NCI-H69 (cell line): ENCODE results near the gene GJB5.
"Not testable (repeated sequence)": the region's sequence is repeated elsewhere in the genome, so short reads cannot be mapped to it uniquely, and the experiment has no call there.

ENCODE experiments used
- DNase-seq: peaks from one replicate; lab custom pipeline; 2025; lab: John Stamatoyannopoulos, UW

The GJB5 gene

DNA sequence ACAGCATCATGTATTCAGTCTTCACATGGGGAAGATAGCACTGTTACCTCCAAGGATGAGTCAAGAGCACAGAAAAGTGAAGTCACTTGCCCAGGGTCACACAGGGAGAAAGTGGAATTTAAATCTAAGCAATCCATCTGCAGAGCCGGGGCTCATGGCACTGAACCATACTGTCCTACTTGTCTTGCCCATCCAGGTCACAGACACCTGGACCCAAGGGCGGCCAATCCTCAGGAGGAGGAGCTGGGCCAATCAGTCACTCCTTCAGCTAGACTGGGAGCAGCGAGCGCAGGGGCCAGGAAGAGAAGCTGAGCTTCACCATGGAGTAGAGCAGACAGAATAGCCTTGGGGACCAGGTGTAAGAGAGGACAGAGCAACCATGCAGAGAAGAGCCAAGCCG, 9.2 kb upstream of the GJB5 start:
- DNase-seq, result no peak

- DNase-seq, result no peak
Measured at GRCh38 chr1:34746101-34746500, 8.7 kb upstream of the GJB5 start.

DNA sequence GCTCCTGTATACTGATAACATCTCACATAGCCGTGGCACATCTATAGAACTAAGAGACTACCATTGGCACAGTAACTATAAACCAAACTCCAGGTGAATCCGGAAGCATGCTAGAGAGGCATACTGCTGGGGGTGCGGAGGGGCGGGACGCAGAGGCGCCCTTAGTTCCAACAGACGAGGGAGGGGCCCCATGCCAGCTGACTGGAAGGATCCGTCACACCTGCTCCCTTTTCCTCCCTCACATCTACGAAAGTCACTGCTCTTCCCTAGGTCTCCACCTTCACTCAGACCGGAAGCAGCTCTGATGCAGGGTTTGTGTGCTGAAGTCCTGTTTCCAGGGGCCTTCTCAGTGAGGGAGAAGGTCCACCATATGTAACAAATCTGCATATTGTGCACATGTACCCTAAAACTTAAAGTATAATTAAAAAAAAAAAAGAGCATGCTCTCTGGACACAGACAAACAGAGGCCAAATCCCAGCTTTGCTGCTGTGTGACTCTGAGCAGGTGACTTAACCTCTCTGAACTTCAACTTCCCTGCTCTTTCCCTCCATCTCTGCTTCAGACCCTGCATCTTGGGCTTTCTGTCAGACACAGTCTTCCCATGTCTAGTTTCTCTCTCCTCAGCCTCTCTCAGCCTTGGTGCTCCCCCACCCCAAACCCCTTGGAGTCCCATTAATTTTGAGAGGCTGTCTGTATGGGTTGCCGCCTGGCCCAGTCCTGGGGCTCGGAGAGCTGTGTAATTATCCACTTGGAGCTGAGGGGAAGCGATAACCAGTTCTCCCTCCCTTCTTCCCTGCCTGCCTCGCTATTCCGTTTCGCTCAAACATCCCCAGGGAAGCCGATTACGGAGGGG, 7.8 kb upstream of the GJB5 start:
- DNase-seq, result no peak

DNA sequence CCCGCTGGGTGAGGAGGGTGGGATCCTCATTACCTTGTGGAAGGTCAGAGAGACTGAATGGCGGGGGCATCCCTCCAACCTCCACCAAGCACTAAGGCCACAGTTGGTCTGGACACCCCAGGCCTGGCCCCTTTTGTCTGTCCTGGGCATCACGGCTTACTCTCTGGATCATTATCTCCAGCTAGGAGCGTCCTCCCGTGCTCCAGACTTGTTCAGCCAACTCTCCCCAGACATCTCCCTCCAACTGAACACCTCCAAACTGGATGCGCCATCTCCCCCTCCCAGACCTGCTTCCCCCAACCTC, 7.3 kb upstream of the GJB5 start:
- DNase-seq, result no peak

DNA sequence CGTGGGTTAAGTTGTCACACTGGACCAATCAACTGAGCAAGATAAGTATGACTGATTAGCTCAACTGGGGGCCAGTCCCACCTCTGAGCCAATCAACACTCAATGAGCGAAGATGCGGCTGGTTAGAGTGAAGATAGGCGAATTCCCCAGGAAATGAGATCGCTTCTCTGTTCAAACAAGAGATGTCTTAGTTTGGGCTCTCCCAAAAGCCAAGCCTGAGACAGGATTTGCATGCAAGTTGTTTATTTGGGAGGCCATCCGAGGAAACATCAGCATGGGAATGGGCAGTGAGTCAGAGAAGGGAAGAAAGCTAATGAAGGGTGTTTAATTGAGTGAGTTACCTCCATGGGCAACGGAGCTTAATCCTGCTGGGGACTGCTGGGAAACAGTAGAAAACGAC, 4.9 kb upstream of the GJB5 start:
- no peak for DNase-seq

DNA sequence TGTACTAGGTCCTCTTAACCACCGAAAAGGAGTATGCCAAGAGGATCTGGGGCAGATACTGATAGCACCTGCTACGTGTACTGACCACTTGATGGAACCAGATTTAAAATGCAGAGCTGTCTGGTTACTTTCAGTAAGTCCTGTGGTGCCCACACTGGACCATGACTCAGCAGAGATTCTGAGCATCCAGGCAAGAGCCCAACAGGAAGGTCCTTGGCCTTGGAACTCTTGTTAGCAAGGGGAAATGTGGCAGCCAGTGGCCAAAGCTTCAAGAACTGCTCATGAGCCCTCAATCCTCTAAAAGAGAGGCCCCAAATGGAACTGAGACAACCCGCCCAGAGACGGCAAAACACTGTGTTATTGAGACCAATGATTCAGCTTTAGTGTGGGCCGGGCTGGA, 4.2 kb upstream of the GJB5 start:
- DNase-seq, result no peak

DNA sequence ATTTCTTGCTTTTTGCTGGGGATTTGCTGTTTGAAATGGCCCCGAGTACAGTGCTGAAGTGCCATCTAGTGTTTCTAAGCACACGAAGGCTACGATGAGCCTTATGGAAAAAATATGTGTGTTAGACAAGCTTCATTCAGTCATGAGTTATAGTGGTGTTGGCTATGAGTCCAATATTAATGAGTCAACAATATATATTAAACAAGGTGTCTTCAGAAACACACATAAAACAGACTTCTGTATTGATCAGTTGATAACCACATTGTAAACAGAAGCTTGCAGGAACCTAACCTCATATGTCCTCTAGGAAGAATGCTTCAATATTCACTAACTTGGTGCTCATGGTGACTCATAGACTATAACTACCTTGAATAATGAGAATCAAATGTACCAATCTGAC, 1.7 kb upstream of the GJB5 start:
- DNase-seq, result no peak

DNA sequence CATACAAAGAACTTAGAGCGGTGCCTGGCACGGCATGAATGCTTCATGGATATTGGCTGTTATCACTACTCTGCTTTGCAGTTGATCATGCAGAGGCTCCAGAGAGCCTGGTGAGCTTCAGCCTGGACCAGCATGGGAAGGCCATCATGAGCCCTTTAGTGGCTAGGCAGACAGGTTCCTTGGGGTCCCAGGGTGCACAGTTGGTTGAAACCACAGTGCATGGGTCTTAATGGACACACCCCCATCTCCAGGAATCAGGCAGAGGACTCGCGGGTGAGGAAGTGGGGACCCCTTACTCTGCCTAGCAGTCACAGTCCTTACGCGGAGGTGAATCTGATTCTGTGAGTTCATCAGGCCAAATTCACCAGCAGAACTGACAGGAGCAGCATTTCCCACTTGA, 1.1 kb downstream of the GJB5 start:
- no peak for DNase-seq

- DNase-seq, result no peak
Measured at GRCh38 chr1:34757386-34757785, 2.5 kb downstream of the GJB5 start.

GRCh38 chr1:34758751-34759150, 3.9 kb downstream of the GJB5 start:
- no peak for DNase-seq

DNA sequence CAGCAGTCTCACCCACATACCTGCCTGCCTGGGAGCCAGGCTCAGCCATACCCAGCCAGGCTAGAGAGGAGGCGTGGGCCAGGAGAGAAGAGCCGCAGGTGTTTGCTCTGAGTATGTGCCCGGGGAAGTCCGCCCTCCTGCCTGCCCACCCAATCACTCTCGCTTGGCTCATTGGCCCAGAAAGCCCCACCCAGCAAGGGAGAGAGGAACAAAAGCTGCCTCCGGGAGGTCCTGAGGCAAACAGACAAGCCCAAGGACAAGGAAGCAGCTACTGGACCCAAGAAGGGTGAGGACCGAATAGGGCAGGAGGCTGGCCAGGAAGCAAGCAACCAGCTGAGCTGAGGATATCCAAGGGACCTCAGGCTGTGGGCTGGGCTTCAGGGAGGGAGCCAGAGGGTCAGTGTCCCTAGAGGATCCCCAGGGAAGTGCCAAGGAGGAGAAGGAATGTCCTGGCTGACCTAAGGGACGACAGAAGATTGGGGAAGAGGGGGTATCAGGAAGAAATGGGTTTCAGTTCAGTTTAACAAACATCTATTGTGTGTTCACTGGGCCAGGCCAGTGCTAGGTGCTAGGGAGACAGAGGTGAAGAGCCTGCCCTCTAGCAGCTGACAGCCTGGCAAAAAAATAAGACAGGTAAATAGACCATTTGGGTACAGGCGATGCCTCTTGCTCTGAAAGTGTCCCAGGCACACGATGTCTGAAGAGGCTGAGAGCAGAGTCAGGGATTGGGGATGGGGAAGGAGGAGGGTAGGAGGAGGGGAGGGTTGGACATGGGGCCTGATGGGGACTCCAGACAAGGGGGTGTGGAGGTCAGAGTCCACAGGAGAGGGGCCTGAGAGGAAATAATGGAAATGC, 4.9 kb downstream of the GJB5 start, which contains the start of gene GJB4:
GJB4 (plus strand) TSS at position 238 of the 855 bp plus-strand sequence. CDS start 1,515 bp downstream, outside the sequence.
- DNase-seq, result peak; percentile 64

GRCh38 chr1:34761176-34761761, 6.4 kb downstream of the GJB5 start:
- no peak for DNase-seq

- no peak for DNase-seq
Measured at GRCh38 chr1:34761776-34762307, 7.0 kb downstream of the GJB5 start.

DNA sequence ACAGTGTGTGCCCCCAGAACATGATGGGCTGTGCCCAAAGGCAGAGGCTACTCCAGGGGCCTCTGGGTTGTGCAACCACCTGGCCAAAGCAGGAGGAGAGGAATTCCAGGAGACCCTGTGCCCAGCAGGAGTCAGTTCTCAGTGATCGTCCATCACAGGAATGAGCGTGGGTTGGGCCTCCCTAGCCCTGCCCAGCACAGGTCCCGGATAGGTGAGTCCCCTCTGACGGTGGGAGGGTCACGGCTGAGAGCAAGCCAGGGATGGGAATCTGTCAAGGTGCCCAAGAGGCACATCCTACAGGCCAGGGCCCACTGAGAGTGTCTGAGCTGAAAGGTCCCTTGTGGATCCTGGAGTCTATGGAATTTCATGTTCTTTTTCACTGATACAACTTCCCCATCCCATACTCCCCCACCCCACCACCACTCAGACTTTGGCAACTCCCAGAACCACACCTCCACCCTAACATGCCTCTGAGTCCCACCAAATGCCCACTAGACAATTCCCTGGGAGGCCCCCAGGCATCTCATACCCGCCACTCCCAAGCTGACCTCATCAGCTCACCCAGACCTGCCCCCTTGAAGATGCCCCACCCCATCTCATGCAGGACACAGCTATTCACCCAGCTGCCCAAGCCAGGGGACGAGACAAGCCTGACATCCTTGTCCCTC, 7.8 kb downstream of the GJB5 start:
- DNase-seq, result no peak

DNA sequence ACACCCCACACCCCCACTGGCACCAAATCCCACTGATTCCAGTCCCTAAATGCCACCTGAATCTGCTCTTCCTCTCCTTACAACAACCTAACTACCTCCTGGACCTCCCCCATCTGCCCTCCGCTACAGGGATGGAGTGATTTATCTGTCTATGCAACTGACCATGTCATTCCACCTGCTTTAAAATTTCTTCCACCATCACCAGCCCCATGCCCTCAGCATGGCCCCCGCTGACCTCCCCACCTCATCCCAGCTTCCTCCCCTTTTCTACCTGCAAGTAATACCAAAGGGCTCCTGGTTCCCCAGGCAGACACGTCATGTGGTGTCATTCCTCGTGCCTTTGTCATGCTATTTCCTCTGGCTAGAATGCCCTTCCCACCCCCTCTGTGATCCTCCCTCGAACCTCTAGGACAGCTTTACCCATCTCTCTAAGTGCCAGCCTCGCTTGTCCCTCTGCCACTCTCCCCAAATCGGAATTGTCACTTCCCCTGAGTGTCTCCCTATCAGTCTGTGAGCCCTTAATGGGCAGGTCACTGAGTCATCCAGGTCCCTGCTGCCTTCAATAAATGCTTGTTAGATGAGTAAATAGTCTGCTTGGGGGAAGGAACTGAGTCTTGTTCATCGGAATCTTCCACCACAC, 8.4 kb downstream of the GJB5 start:
- DNase-seq, result no peak

GRCh38 chr1:34768856-34769255, 14.0 kb downstream of the GJB5 start:
- no peak for DNase-seq

DNA sequence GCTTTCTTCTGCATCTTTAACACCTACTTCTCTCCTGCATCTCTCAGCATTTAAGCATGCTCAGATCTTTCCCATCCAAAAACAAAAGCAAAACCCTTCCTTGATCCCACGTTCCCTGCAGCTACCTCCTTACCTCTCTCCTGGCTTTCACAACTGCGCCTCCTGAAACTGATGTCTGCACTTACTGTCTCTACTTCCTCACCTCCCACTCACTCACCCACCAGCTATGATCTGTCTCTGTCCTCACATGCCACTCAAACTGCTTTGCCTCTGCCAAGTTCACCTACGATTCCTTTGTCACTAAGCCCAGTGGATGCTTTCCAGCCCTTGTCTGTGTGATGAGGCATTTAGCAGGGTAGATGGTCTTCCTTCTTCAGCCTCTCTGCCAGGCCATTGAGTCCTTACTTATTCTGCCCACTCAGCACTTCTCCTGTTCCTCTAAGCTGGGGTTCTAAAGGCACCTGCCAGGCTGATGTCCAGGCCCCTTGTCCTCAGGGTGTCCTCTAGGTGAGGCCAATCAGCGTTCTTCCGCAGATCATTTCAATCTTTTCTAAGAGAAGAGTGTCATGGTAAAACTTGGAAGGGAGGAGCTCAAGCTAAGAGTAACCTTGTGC, 16.2 kb downstream of the GJB5 start:
- DNase-seq, result no peak

GRCh38 chr1:34771573-34772371, 16.9 kb downstream of the GJB5 start:
- peak; percentile 1 for DNase-seq

- DNase-seq, result not testable (repeated sequence)
Measured at GRCh38 chr1:34773114-34773513, 18.3 kb downstream of the GJB5 start.

GRCh38 chr1:34774957-34775356, 20.1 kb downstream of the GJB5 start:
- no peak for DNase-seq
